Activated T-helper 2 cell treated with anti-CD3 and anti-CD28 coated beads, Interferon-gamma antibody, Interleukin-2, Interleukin-4, amounts not matched to agents 10 μg/mL and 5 μg/mL and 100 μg/mL, durations not matched to agents 14 hours and 24 hours and 36 hours (primary cell): ENCODE results near the gene BMP4. TPM values are rescaled to one million over a fixed set of nuclear protein-coding genes. Genes with fewer than 3 reads are reported as not detected.

Experiments
- DNase-seq: peaks from one replicate; pipeline ENCODE4 v3.0.0; 2021; ENCODE audit warnings: low spot score
- H3K27ac Mint-ChIP-seq: one replicate; pipeline ENCODE4 v1.8.0; 2021; ENCODE audit warnings: mixed read lengths
- H3K27me3 Mint-ChIP-seq: one replicate; pipeline ENCODE4 v1.8.0; 2021; ENCODE audit warnings: low read depth, mixed read lengths
- H3K36me3 Mint-ChIP-seq: one replicate; pipeline ENCODE4 v1.8.0; 2021; ENCODE audit warnings: low read depth, mixed read lengths
- H3K4me1 Mint-ChIP-seq: one replicate; pipeline ENCODE4 v1.8.0; 2021; ENCODE audit warnings: low read depth, mixed read lengths
- H3K4me3 Mint-ChIP-seq: one replicate; pipeline ENCODE4 v1.8.0; 2021; ENCODE audit warnings: low read depth, mild to moderate bottlenecking, moderate library complexity, mixed read lengths
- H3K9me3 Mint-ChIP-seq: one replicate; pipeline ENCODE4 v1.8.0; 2021; ENCODE audit warnings: mixed read lengths
- intact Hi-C: fragments of 100-400 bp; cut with micrococcal nuclease; formaldehyde crosslinking; loops from one replicate; pipeline ENCODE4 v1.15.1; 2023
- total RNA-seq: library from RNA; stranded (reverse); gene quantifications from 2 replicates; pipeline ENCODE4 v1.2.3, GENCODE V29; 2022

BMP4 gene
- total RNA-seq, 1 donor from 2014 or later: not detected

DNA sequence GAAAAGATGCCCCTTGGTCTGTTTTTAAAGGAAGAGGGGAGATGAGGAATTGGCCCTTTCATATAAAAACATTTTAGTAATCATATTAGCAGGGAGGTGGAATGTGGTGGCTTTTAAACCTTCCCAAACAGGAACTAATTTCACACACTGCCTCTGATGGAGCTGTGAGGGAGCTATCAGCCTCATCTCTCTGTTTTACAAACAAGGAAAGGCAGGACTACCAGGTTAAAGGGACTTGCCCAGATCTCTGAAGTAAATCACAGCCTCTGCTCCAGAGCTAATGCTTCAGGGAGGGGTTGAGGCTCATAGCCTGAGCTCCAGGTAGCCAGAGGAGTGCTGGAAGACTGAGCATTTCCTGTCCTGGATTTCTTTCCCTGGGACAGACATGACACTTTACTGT is 1.1 kb upstream of the BMP4 start:
- DNase-seq: no peak
- no peaks in the 10 kb centered on the region for H3K36me3 Mint-ChIP-seq
- no peak overlapping the region for H3K4me3 Mint-ChIP-seq
- intact Hi-C loops: loop anchor here (10.0 kb wide), 1 partner anchor 257 kb away; no protein-coding TSS in a partner anchor
- H3K9me3 Mint-ChIP-seq: no peaks in the 10 kb centered on the region
- H3K27ac Mint-ChIP-seq: no peak overlapping the region
- peaks cover 71% of the 10 kb centered on the region for H3K27me3 Mint-ChIP-seq
- peaks cover 27% of the 10 kb centered on the region for H3K4me1 Mint-ChIP-seq

DNA sequence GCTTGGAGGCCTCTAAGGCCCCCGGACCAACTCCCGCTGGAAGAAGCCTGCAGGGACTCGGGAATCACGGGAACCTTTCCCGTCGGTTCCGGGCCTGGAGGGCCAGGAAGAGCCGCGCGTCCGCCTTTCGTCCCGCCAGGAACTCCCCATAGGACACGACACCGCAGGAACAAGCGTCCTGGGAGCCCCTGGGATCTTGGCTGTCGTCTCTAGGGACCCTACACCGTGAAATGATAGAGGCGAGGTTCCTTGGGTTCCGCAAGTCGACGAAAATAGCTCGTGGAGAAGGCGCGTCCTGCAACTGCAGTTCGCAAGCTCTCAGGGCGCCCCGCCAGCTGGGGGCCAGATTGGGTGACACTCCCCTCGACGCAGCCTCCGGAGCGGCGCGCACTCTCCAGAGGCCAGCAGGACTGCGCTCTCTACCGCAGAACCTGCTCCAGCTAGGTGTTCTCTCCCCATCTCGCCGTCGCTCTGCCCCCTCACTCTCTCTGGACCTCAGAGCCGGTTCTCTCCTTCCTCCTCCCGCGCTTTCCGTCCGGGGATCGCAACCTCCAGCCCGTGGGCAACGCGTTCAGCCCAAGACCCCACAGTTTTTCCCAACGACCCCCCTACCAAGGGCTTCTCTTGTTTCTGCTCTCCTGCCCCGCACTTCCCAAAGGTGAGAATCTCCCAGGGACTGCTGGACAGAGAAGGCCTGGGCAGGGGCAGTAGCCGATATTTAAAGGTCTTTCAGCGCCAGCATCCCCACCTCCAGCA is 776 bp downstream of the BMP4 start:
- no peak for DNase-seq
- intact Hi-C loops: loop anchor here (10.0 kb wide), 1 partner anchor 259 kb away; no protein-coding TSS in a partner anchor
- H3K4me1 Mint-ChIP-seq: peaks cover 27% of the 10 kb centered on the region
- H3K9me3 Mint-ChIP-seq: no peaks in the 10 kb centered on the region
- H3K36me3 Mint-ChIP-seq: no peaks in the 10 kb centered on the region
- H3K4me3 Mint-ChIP-seq: peak overlapping the region; percentile 51
- H3K27ac Mint-ChIP-seq: no peak overlapping the region
- H3K27me3 Mint-ChIP-seq: peaks cover 76% of the 10 kb centered on the region

DNA sequence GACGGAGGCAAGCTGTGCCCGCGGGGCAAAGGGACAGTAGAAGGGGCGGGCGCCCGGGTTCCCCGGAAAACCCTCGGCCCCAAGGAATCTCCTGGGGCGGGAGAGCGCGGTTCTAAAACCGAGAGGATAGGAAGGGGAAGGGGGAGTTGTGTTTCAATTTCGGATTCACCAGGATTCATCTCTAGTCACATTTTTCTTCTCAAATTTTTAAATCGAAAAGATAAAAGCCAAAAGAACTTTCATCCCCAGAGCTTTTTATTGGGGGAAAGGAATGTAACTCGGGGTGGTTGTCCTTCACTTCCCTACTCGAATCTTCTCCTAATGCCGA is 1.4 kb downstream of the BMP4 start:
- intact Hi-C loops: loop anchor here (10.0 kb wide), 1 partner anchor 260 kb away; no protein-coding TSS in a partner anchor
- DNase-seq: no peak
- peaks cover 27% of the 10 kb centered on the region for H3K4me1 Mint-ChIP-seq
- H3K9me3 Mint-ChIP-seq: no peaks in the 10 kb centered on the region
- peaks cover 76% of the 10 kb centered on the region for H3K27me3 Mint-ChIP-seq
- no peak overlapping the region for H3K27ac Mint-ChIP-seq
- no peaks in the 10 kb centered on the region for H3K36me3 Mint-ChIP-seq
- H3K4me3 Mint-ChIP-seq: peak overlapping the region; percentile 81

DNA sequence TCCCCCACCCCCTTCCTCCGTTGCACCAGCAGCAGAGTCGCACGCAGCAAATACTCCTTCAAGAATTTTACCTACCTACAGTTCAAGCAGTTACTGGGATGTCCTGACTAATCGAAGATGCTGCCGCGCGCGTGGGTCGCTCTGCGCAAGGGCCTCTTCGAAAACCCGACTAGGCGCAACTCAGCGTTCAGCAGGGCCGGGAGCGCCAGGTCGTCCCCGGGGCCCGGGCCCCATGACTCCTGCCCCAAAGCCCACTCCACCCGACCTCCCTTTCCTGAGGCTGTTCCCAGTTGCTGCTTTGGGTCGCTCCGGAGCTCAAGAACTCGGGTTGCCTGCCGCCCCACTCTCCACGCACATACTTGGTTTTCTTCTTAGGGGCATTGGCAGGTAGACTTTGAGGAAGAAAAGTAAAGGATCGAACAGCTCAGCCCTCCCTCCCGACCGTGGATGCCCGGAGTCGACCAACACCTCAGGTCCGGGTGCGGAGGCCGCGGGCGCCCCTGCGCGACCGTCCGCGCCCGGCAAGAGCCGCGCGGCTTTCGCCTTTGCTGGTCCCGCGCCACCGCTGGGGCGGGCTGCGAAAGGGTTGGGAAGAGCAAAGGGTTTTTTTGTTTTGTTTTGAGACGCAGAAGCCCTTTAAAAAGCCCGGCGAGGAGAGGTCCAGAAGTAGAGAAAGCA is 1.9 kb downstream of the BMP4 start:
- intact Hi-C loops: loop anchor here (10.0 kb wide), 1 partner anchor 260 kb away; no protein-coding TSS in a partner anchor
- Mint-ChIP-seq H3K36me3 (no peaks in the 10 kb centered on the region), H3K9me3 (no peaks in the 10 kb centered on the region), H3K4me3 (peak overlapping the region; percentile 81), H3K27me3 (peaks cover 79% of the 10 kb centered on the region), H3K4me1 (peaks cover 27% of the 10 kb centered on the region), H3K27ac (no peak overlapping the region)
- DNase-seq: no peak

DNA sequence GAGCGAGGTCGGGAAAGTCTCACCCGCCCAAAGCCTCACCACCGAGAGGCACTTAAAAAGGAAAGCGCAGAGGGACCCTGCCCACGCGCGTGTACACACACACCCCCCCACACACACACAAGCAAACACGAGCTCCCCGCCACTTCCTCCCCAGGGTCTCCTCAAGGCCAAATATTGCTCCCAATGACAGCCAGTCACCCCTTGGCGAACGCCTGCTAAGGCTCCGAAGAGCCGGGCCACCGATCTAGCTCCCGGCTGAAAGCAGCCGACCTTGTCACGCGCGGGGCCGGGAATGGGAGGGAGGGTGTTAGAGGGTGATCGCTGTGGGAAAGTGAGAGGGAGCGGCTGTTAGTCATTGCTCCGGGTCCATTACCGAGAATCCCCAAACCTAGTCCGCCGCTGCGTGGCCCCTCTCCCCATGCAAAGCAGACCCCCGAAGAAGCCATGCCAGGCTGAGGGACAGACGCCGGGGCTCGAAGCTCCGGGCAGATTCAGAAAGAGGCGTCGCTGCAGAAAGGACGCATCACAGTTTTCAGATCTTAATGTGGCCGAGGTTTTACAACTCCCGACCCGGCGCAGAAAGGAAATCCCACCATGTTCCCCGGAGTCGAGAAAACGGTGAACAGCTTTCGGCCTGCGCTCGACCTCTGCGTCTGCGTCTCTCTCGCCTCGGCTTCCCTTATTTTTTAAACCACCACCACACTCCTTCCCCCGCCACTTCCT is 2.6 kb downstream of the BMP4 start:
- DNase-seq: no peak
- Mint-ChIP-seq H3K27ac (no peak overlapping the region), H3K36me3 (no peaks in the 10 kb centered on the region), H3K4me3 (peak overlapping the region; percentile 81), H3K27me3 (peaks cover 79% of the 10 kb centered on the region), H3K4me1 (peaks cover 27% of the 10 kb centered on the region), H3K9me3 (no peaks in the 10 kb centered on the region)
- intact Hi-C loops: loop anchor here (10.0 kb wide), 1 partner anchor 261 kb away; no protein-coding TSS in a partner anchor

DNA sequence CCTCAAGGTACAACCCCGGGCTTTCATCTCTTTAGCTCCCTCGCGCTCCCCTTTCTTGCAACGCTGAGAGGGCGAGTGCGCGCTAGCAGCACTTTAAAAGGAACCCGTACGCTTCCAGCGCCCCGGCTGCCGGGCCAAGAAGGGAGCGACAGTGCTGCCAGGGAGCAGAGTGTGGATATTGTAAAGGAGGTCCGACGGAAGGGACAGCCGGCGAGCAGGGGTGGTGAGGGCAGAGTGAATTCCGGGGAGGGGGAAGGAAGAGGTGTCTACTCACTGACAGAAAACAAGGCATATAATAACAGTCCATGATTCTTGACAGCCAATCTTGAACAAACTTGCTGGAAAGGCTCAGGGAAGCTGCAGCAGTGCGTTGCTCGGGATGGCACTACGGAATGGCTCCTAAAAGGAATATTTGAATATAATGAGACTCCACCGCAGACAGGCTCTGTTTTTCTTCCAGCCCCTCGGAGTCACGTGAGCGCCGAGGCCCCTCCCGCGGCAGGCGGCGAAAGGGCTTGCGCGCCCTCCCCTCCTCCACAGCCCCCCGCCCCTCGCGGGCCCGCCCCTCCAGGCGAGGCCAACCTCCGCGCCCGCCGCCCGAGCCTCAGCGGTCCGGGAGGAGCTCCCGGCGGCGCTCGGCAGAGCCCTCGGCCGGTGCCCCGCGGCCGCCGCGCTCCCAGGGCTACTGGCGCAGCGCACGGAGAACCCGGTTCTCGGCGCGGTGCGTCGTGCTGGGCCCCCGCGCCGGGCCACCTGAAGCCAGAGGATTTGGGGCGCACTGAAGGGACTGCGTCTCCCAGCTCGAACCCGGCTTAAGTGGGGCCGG is 3.4 kb downstream of the BMP4 start:
- H3K27me3 Mint-ChIP-seq: peaks cover 81% of the 10 kb centered on the region
- H3K27ac Mint-ChIP-seq: no peak overlapping the region
- H3K36me3 Mint-ChIP-seq: no peaks in the 10 kb centered on the region
- peak; percentile 10 for DNase-seq
- intact Hi-C loops: loop anchor here (10.0 kb wide), 1 partner anchor 262 kb away; no protein-coding TSS in a partner anchor
- no peaks in the 10 kb centered on the region for H3K9me3 Mint-ChIP-seq
- H3K4me1 Mint-ChIP-seq: peaks cover 27% of the 10 kb centered on the region
- H3K4me3 Mint-ChIP-seq: peak overlapping the region; percentile 81

DNA sequence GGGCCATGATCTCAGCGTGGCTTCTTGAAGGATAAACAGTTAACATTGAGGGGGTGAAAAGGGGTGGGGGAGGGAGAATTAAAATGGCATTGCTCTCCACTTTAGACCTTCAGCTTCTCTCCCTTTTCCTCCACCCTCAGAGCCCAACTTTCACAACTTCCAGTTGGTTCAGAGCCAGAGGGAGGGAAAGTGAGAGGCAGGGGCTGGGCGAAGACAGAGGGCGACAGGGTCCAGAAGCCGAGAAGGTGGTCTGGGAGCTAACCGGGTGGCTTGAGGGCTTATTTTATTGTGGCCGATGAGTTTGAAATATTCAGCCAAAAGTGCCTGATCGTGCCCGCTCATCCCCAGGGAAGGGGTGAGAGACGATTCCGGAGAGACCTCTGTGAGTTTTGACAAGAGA is 4.1 kb downstream of the BMP4 start:
- H3K9me3 Mint-ChIP-seq: no peaks in the 10 kb centered on the region
- peaks cover 83% of the 10 kb centered on the region for H3K27me3 Mint-ChIP-seq
- peaks cover 27% of the 10 kb centered on the region for H3K4me1 Mint-ChIP-seq
- intact Hi-C loops: loop anchor here (10.0 kb wide), 1 partner anchor 262 kb away; no protein-coding TSS in a partner anchor
- no peak for DNase-seq
- H3K36me3 Mint-ChIP-seq: peaks cover 3% of the 10 kb centered on the region
- peak overlapping the region; percentile 77 for H3K4me3 Mint-ChIP-seq
- no peak overlapping the region for H3K27ac Mint-ChIP-seq

DNA sequence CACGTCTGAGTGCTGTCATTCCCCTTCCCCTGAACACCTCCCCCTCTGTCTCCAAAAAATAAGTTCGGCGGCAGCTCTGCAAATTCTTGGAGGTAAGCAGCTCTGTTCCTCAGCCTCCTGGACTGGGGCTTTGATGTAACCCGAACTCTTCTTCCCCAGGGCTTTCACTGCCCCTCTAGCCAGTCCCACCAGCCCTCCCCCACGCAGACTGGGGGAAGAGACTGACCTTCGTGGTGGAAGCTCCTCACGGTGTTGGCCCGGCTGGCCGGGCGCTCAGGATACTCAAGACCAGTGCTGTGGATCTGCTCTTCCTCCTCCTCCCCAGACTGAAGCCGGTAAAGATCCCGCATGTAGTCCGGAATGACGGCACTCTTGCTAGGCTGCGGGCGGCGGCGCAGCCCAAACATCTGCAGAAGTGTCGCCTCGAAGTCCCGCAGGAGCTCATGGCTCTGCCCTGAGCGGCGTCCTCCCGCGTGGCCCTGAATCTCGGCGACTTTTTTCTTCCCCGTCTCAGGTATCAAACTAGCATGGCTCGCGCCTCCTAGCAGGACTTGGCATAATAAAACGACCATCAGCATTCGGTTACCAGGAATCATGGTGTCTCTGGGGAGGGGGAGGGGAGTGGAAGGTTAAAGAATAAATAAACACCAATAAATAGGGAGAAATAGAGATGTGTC is 4.9 kb downstream of the BMP4 start:
- Mint-ChIP-seq H3K9me3 (no peaks in the 10 kb centered on the region), H3K4me3 (no peak overlapping the region), H3K4me1 (peaks cover 27% of the 10 kb centered on the region), H3K27ac (no peak overlapping the region), H3K36me3 (peaks cover 6% of the 10 kb centered on the region), H3K27me3 (peaks cover 81% of the 10 kb centered on the region)
- intact Hi-C loops: loop anchor here (10.0 kb wide), 1 partner anchor 263 kb away; no protein-coding TSS in a partner anchor
- no peak for DNase-seq

DNA sequence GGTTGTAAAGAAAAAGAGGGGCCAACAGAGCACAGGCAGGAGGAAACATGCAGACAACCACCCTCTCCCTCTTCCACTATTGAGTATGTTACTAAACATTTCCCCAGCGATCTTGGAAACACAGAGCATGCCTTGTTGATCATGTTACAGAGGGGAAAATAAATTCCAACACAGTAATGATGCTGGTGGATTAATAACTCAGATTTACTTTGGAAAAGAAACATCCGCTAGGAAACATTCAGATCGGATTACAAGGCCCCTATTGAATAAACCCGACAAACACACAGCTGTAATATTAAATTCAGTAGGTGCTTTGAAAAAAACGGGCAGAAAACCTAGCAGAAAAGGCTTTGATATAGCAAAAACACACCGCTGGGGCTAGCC is 5.4 kb downstream of the BMP4 start:
- H3K27ac Mint-ChIP-seq: no peak overlapping the region

DNA sequence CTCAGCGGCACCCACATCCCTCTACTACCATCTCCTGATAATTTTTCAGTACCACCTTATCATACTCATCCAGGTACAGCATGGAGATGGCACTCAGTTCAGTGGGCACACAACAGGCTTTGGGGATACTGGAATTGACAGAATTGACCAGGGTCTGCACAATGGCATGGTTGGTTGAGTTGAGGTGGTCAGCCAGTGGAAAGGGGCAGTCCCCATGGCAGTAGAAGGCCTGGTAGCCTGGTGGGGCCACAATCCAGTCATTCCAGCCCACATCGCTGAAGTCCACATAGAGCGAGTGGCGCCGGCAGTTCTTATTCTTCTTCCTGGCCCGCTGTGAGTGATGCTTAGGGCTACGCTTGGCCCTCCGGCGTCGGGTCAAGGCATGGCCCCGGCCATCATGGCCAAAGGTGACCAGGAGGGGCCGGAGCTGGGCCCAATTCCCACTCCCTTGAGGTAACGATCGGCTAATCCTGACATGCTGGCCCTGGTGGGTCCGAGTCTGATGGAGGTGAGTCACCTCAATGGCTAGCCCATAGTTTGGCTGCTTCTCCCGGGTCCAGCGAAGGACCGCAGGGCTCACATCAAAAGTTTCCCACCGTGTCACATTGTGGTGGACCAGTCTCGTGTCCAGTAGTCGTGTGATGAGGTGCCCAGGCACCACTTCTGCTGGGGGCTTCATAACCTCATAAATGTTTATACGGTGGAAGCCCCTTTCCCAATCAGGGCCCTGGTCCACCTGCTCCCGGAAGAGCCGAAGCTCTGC is 6.4 kb downstream of the BMP4 start:
- H3K9me3 Mint-ChIP-seq: no peaks in the 10 kb centered on the region
- intact Hi-C loops: loop anchor here (10.0 kb wide), 1 partner anchor 265 kb away; no protein-coding TSS in a partner anchor

More for the DNA sequence above, 5.4 kb downstream of the BMP4 start:
- H3K4me3 Mint-ChIP-seq: no peak overlapping the region
- peaks cover 25% of the 10 kb centered on the region for H3K4me1 Mint-ChIP-seq
- intact Hi-C loops: loop anchor here (10.0 kb wide), 1 partner anchor 264 kb away; no protein-coding TSS in a partner anchor
- H3K9me3 Mint-ChIP-seq: no peaks in the 10 kb centered on the region
- H3K27me3 Mint-ChIP-seq: peaks cover 80% of the 10 kb centered on the region
- DNase-seq: no peak
- H3K36me3 Mint-ChIP-seq: peaks cover 6% of the 10 kb centered on the region

DNA sequence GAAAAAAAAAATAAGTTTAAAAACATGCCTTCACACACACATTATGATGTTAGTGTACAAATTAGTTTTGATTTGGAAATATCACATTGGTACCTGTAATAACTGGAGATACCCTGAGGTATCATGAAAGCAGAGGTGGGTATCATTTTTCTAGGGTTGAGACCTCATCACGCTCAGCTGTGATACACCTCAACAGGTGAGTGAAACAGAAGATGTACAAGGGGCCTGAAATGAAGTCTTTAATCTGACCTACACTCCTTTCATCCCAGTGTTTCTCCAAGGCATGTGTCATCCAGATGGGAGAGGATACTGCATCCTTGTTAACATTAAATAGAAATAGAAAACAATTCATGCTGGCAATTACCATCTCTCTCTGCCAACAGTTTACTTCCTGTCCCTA is 7.4 kb downstream of the BMP4 start:
- intact Hi-C loops: no loop called here
- H3K27me3 Mint-ChIP-seq: peaks cover 79% of the 10 kb centered on the region
- H3K27ac Mint-ChIP-seq: no peak overlapping the region
- no peak overlapping the region for H3K4me3 Mint-ChIP-seq
- no peak for DNase-seq
- H3K4me1 Mint-ChIP-seq: peaks cover 10% of the 10 kb centered on the region
- peaks cover 6% of the 10 kb centered on the region for H3K36me3 Mint-ChIP-seq
- no peaks in the 10 kb centered on the region for H3K9me3 Mint-ChIP-seq

More for the DNA sequence above, 6.4 kb downstream of the BMP4 start:
- Mint-ChIP-seq H3K4me1 (peaks cover 18% of the 10 kb centered on the region), H3K4me3 (no peak overlapping the region), H3K27ac (no peak overlapping the region), H3K27me3 (peaks cover 78% of the 10 kb centered on the region), H3K36me3 (peaks cover 6% of the 10 kb centered on the region)
- no peak for DNase-seq
